GM10266 (cell line): Measurements from ENCODE around the gene GRIK3.
"Not testable (repeated sequence)": the region's sequence is repeated elsewhere in the genome, so short reads cannot be mapped to it uniquely, and the experiment has no call there.

Experiments used
- DNase-seq: peaks from one replicate; pipeline ENCODE4 v3.0.0; 2012; ENCODE audit errors: extremely low spot score
- CTCF ChIP-seq: IDR thresholded peaks from 2 replicates; pipeline ENCODE4 v1.5.1; 2012; ENCODE audit warnings: mild to moderate bottlenecking, low read depth; ENCODE audit not compliant: control insufficient read depth, insufficient read depth; ENCODE audit errors: missing control alignments

The GRIK3 gene

GRCh38 chr1:37034121-37035013 lies at the start of gene GRIK3:
GRIK3 (minus strand) TSS chr1:37034515; CDS start chr1:37034108, 407 bp downstream.
- no peak for TF ChIP-seq CTCF
- no peak for DNase-seq

- no peak for TF ChIP-seq CTCF
Observed at GRCh38 chr1:37084013-37084412, 49.7 kb upstream of the GRIK3 start.

GRCh38 chr1:37083603-37084002 lies 49.3 kb upstream of the GRIK3 start:
- no peak for DNase-seq
- TF ChIP-seq CTCF, result no peak

More at GRCh38 chr1:37084013-37084412, 49.7 kb upstream of the GRIK3 start:
- DNase-seq, result no peak

- not testable (repeated sequence) for DNase-seq
Observed at GRCh38 chr1:37080296-37080986, 46.1 kb upstream of the GRIK3 start.

- DNase-seq, result no peak
- no peak for TF ChIP-seq CTCF
Observed at GRCh38 chr1:37078866-37079265, 44.6 kb upstream of the GRIK3 start.

GRCh38 chr1:37076168-37076567 lies 41.9 kb upstream of the GRIK3 start:
- TF ChIP-seq CTCF, result no peak
- DNase-seq, result no peak

GRCh38 chr1:37073854-37074379 lies 39.6 kb upstream of the GRIK3 start:
- no peak for DNase-seq
- TF ChIP-seq CTCF, result no peak
